Suprapubic skin (tissue), 4 donors: ENCODE data around the gene TNPO1. TPM values are rescaled to one million over a fixed set of nuclear protein-coding genes. Genes with fewer than 3 reads are reported as not detected.

Experiments used
- DNase-seq, 2 donors: peaks; one replicate each; pipeline ENCODE4 v3.0.0-alpha.2; 2019; ENCODE audit warnings: low spot score in 2 of 2
- H3K27ac ChIP-seq: fragments of 200-600 bp; sonication (generic); one replicate; pipeline ENCODE4 v1.5.1; 2019
- H3K27me3 ChIP-seq: fragments of 200-600 bp; sonication (generic); one replicate; pipeline ENCODE4 v1.5.1; 2019
- H3K36me3 ChIP-seq: fragments of 200-600 bp; sonication (generic); one replicate; pipeline ENCODE4 v1.5.1; 2019
- H3K4me1 ChIP-seq: fragments of 200-600 bp; sonication (generic); one replicate; pipeline ENCODE4 v1.5.1; 2019
- H3K4me3 ChIP-seq: fragments of 200-600 bp; sonication (generic); one replicate; pipeline ENCODE4 v1.5.1; 2019; ENCODE audit warnings: mild to moderate bottlenecking
- H3K9me3 ChIP-seq: fragments of 200-600 bp; sonication (generic); one replicate; pipeline ENCODE4 v1.5.1; 2019
- CTCF ChIP-seq, 2 donors: fragments of 200-600 bp in 1 of 2; fragments of 450-650 bp in 1 of 2; sonication (generic) in 1 of 2; IDR thresholded peaks; one replicate each; pipeline ENCODE4 v1.5.1; 2016 to 2019; ENCODE audit warnings: antibody characterized with exemption in 2 of 2, mild to moderate bottlenecking in 1 of 2, moderate library complexity in 1 of 2
- EP300 ChIP-seq: sonication (generic); formaldehyde crosslinking; IDR thresholded peaks from one replicate; pipeline ENCODE4 v1.6.1; 2017; ENCODE audit warnings: antibody characterized with exemption
- POLR2A ChIP-seq, 2 donors: fragments of 450-650 bp; IDR thresholded peaks; one replicate each; pipeline ENCODE4 v1.6.1; 2017; ENCODE audit warnings: antibody characterized with exemption in 2 of 2, mild to moderate bottlenecking in 2 of 2, moderate library complexity in 2 of 2
- POLR2AphosphoS5 ChIP-seq, 3 donors: sonication (generic); formaldehyde crosslinking; IDR thresholded peaks; one replicate each; pipeline ENCODE4 v1.6.1; 2017; ENCODE audit warnings: antibody characterized with exemption in 3 of 3
- WGBS: methylation state at CpG from one replicate; pipeline ENCODE4 v1.1.5; 2018; 5-methylcytosine and 5-hydroxymethylcytosine counted together
- total RNA-seq, 4 donors: library from RNA; depleted of rRNA; stranded (reverse); fragments of >200 nt; gene quantifications; one replicate each; pipeline ENCODE4 v1.1.0, GENCODE V29; 2016

Gene TNPO1
- 10 to 100 TPM; 40.7 to 81.0 (median 51.2) TPM for total RNA-seq

- TF ChIP-seq POLR2A (IDR thresholded peaks at IDR 0.05) = peak; percentile 79 to 92
- TF ChIP-seq POLR2AphosphoS5 (IDR thresholded peaks at IDR 0.05) = peak in 2 of 3 donors; percentile 63 to 91
- no peak for TF ChIP-seq EP300
- DNase-seq = peak; percentile 93 to 95
- Histone ChIP-seq H3K27ac (peak within 1 kb of the TSS; percentile 98), H3K27me3 (no peaks in the 10 kb centered on the region), H3K4me1 (peaks cover 32% of the 10 kb centered on the region), H3K4me3 (peak within 1 kb of the TSS; percentile 79), H3K36me3 (no peaks in the 10 kb centered on the region), H3K9me3 (no peaks in the 10 kb centered on the region)
- WGBS = under 1% methylated on average over 46 of the region's 93 CpGs
These were observed at the start of gene TNPO1 for GRCh38 chr5:72816284-72817075. Gene TNPO1, plus strand, starts transcription at chr5:72816661. Its CDS starts 77 bp downstream, at chr5:72816738.

GRCh38 chr5:72767289-72768010 is 49.0 kb upstream of the TNPO1 start:
- 67% methylated on average over 7 of the region's 7 CpGs for WGBS
- Histone ChIP-seq H3K36me3 (no peaks in the 10 kb centered on the region), H3K27ac (no peak overlapping the region), H3K4me3 (no peak overlapping the region), H3K4me1 (no peaks in the 10 kb centered on the region), H3K9me3 (no peaks in the 10 kb centered on the region), H3K27me3 (no peaks in the 10 kb centered on the region)
- no peak for DNase-seq
- no peak for TF ChIP-seq POLR2AphosphoS5 (IDR thresholded peaks at IDR 0.05)
- TF ChIP-seq CTCF (IDR thresholded peaks at IDR 0.05) = no peak
- TF ChIP-seq POLR2A (IDR thresholded peaks at IDR 0.05) = no peak
- TF ChIP-seq EP300 = no peak

GRCh38 chr5:72770266-72770665 is 46.2 kb upstream of the TNPO1 start:
- no peaks in the 10 kb centered on the region for H3K27me3 ChIP-seq
- WGBS = 93% methylated on average over 4 of the region's 4 CpGs
- TF ChIP-seq POLR2A (IDR thresholded peaks at IDR 0.05) = no peak
- no peak for TF ChIP-seq POLR2AphosphoS5 (IDR thresholded peaks at IDR 0.05)
- TF ChIP-seq EP300 = no peak
- no peak for TF ChIP-seq CTCF (IDR thresholded peaks at IDR 0.05)
- no peaks in the 10 kb centered on the region for H3K36me3 ChIP-seq
- H3K4me3 ChIP-seq = no peak overlapping the region
- no peak overlapping the region for H3K27ac ChIP-seq
- DNase-seq = no peak
- H3K9me3 ChIP-seq = no peaks in the 10 kb centered on the region
- H3K4me1 ChIP-seq = no peaks in the 10 kb centered on the region

GRCh38 chr5:72776684-72777083 is 39.8 kb upstream of the TNPO1 start:
- peaks cover 21% of the 10 kb centered on the region for H3K9me3 ChIP-seq
- WGBS = 94% methylated on average over 1 of the region's 1 CpG
- no peak overlapping the region for H3K4me3 ChIP-seq
- H3K36me3 ChIP-seq = no peaks in the 10 kb centered on the region
- H3K27me3 ChIP-seq = no peaks in the 10 kb centered on the region
- DNase-seq = no peak
- H3K4me1 ChIP-seq = no peaks in the 10 kb centered on the region
- TF ChIP-seq CTCF (IDR thresholded peaks at IDR 0.05) = no peak
- no peak for TF ChIP-seq EP300
- no peak for TF ChIP-seq POLR2AphosphoS5 (IDR thresholded peaks at IDR 0.05)
- no peak for TF ChIP-seq POLR2A (IDR thresholded peaks at IDR 0.05)
- no peak overlapping the region for H3K27ac ChIP-seq

- no peak overlapping the region for H3K27ac ChIP-seq
- no peaks in the 10 kb centered on the region for H3K36me3 ChIP-seq
- no peaks in the 10 kb centered on the region for H3K27me3 ChIP-seq
- no peaks in the 10 kb centered on the region for H3K4me1 ChIP-seq
- TF ChIP-seq POLR2AphosphoS5 (IDR thresholded peaks at IDR 0.05) (no peak), EP300 (no peak), CTCF (IDR thresholded peaks at IDR 0.05) (no peak), POLR2A (IDR thresholded peaks at IDR 0.05) (no peak)
- 77% methylated on average over 2 of the region's 2 CpGs for WGBS
- peaks cover 21% of the 10 kb centered on the region for H3K9me3 ChIP-seq
- DNase-seq = no peak
- H3K4me3 ChIP-seq = no peak overlapping the region
These were observed 36.9 kb upstream of the TNPO1 start for GRCh38 chr5:72779520-72779919.
